PC-9 (cell line): ENCODE data around the gene FOXS1. TPM values are rescaled to one million over a fixed set of nuclear protein-coding genes. Genes with fewer than 3 reads are reported as not detected.
A peak's percentile ranks its signal among the peaks of the same experiment; 100 is the strongest.

Experiments
- BruUV-seq: library from RNA; stranded (reverse); fragments of 400-500 nt; replicated peaks from 2 replicates; lab custom pipeline; 2021; lab: Mats Ljungman, UMichigan
- CTCF ChIA-PET: fragments of 300-600 bp; sonication (Branson Sonifier 250); formaldehyde crosslinking; loops from one replicate; lab custom pipeline; 2022; ENCODE audit warnings: antibody characterized with exemption; lab: Charles Lee
- POLR2A ChIA-PET: fragments of 300-600 bp; sonication (Branson Sonifier 250); formaldehyde crosslinking; loops from one replicate; lab custom pipeline; 2022; ENCODE audit warnings: antibody characterized with exemption; ENCODE audit not compliant: unreplicated experiment; lab: Charles Lee
- DNase-seq, 2 experiments: peaks; one replicate each; pipeline versions ENCODE4 v3.0.0 to v3.0.0-alpha.2; 2015 to 2022; ENCODE audit warnings: mixed read lengths in 1 of 2
- H2AFZ ChIP-seq: fragments of 200-600 bp; sonication (generic); 2 replicates; pipeline ENCODE4 v1.8.1; 2017; ENCODE audit warnings: antibody characterized with exemption
- H3F3A ChIP-seq: fragments of 200-600 bp; sonication (generic); 2 replicates; pipeline ENCODE4 v1.8.1; 2017; ENCODE audit warnings: antibody characterized with exemption, mild to moderate bottlenecking, low read depth; ENCODE audit not compliant: insufficient read depth
- H3K27ac ChIP-seq: fragments of 200-600 bp; sonication (generic); 2 replicates; pipeline ENCODE4 v1.6.1; 2016; ENCODE audit warnings: mixed run types
- H3K27me3 ChIP-seq: fragments of 200-600 bp; sonication (generic); 2 replicates; pipeline ENCODE4 v1.6.1; 2016; ENCODE audit warnings: low read depth, mixed run types; ENCODE audit not compliant: insufficient read depth
- H3K36me3 ChIP-seq: fragments of 200-600 bp; sonication (generic); 2 replicates; pipeline ENCODE4 v1.6.1; 2016; ENCODE audit warnings: low read depth, mixed run types
- H3K4me1 ChIP-seq: fragments of 200-600 bp; sonication (generic); replicated peaks from 2 replicates; pipeline ENCODE4 v1.6.1; 2016; ENCODE audit warnings: mixed run types; ENCODE audit not compliant: insufficient read depth
- H3K4me2 ChIP-seq: fragments of 200-600 bp; sonication (generic); 2 replicates; pipeline ENCODE4 v1.6.1; 2017; ENCODE audit warnings: mixed run types
- H3K4me3 ChIP-seq: fragments of 200-600 bp; sonication (generic); 2 replicates; pipeline ENCODE4 v1.6.1; 2016; ENCODE audit warnings: mixed run types
- H3K79me2 ChIP-seq: fragments of 200-600 bp; sonication (generic); 2 replicates; pipeline ENCODE4 v1.6.1; 2017; ENCODE audit warnings: low read depth, mixed run types
- H3K9me2 ChIP-seq: fragments of 200-600 bp; sonication (generic); 2 replicates; pipeline ENCODE4 v1.8.1; 2017; ENCODE audit warnings: mild to moderate bottlenecking; ENCODE audit not compliant: insufficient read depth
- H3K9me3 ChIP-seq: fragments of 200-600 bp; sonication (generic); 2 replicates; pipeline ENCODE4 v1.8.1; 2016; ENCODE audit warnings: low read depth; ENCODE audit not compliant: insufficient read depth
- H4K20me1 ChIP-seq: fragments of 200-600 bp; sonication (generic); 2 replicates; pipeline ENCODE4 v1.8.1; 2017; ENCODE audit not compliant: insufficient read depth
- CTCF ChIP-seq: fragments of 200-600 bp; sonication (generic); conservative IDR thresholded peaks from 2 replicates; pipeline ENCODE4 v1.6.1; 2017; ENCODE audit warnings: mixed run types, antibody characterized with exemption, mild to moderate bottlenecking, moderate library complexity
- EZH2 ChIP-seq: fragments of 200-600 bp; sonication (generic); IDR thresholded peaks from 2 replicates; pipeline ENCODE4 v1.8.0; 2017; ENCODE audit warnings: antibody characterized with exemption, low read depth
- intact Hi-C: fragments of 100-400 bp; cut with micrococcal nuclease; formaldehyde crosslinking; loops from one replicate; pipeline ENCODE4 v1.10.0; 2022; ENCODE audit not compliant: unreplicated experiment
- total RNA-seq: library from RNA; stranded (reverse); gene quantifications from 2 replicates; pipeline ENCODE4 v1.2.3, GENCODE V29; 2021

The FOXS1 gene
- total RNA-seq, 1 experiment from 2014 or later, result not detected

DNA sequence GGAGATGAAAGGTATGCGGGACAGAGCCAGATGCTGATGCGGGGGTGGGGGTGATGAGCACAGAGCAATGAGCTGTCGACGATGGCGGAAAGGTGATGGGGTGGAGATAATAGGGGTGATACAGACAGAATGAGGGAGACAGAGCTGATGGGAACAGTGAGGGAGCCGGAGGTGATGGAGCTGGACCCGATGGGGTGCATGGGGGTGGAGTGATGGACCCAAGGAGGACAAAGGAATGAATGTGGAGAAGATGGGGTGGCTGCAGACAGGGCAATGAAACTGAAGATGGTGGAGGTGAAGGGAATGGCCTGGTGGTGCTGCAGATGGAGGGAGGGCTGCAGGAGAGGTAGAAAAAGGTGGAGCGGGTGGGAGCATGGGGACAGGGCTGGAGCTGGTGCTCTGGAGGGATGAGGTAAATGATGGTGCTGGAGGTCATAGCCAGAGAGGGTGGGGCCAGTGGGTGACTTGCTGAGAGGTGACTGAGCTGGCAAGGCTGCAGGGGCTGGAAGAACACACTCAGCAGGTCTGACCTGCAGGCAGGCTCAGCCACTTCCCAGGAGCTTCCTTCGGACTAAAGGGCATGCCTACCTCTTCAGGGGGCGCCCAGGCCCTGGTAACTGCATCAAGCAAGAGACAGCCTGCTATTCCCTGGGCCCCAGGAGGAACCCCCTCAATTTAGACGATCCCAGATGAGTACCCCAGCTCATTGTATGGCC, 6.0 kb upstream of the FOXS1 start:
- Histone ChIP-seq H3K27ac (no peak overlapping the region), H3K27me3 (peaks cover 51% of the 10 kb centered on the region)

GRCh38 chr20:31849306-31849930, 4.0 kb upstream of the FOXS1 start:
- Histone ChIP-seq H3K9me3 (no peaks in the 10 kb centered on the region), H3K27ac (no peak overlapping the region), H3K27me3 (peaks cover 32% of the 10 kb centered on the region), H3K36me3 (no peaks in the 10 kb centered on the region), H4K20me1 (no peaks in the 10 kb centered on the region), H3K4me1 (no peaks in the 10 kb centered on the region), H3K4me3 (no peak overlapping the region), H2AFZ (no peak overlapping the region), H3K9me2 (no peaks in the 10 kb centered on the region), H3F3A (no peaks in the 10 kb centered on the region), H3K4me2 (no peak overlapping the region), H3K79me2 (no peaks in the 10 kb centered on the region)
- ChIA-PET POLR2A (no interaction called here), CTCF (interaction anchor here (0.5 to 1.2 kb wide), 4 partner anchors 26 to 408 kb away, joined by 3 to 4 read pairs (median 4); partner anchors contain the start of gene PDRG1)
- intact Hi-C loops, result no loop called here
- TF ChIP-seq CTCF, result no peak
- no peak for TF ChIP-seq EZH2
- BruUV-seq, result no TSS peak
- DNase-seq, result peak in 1 of 2 experiments; percentile 54

More for the DNA sequence above, 6.0 kb upstream of the FOXS1 start:
- no TSS peak for BruUV-seq
- H3K4me1 ChIP-seq, result no peaks in the 10 kb centered on the region
- no peak overlapping the region for H2AFZ ChIP-seq
- intact Hi-C loops, result loop anchor here (1.0 to 2.0 kb wide), 2 partner anchors 180 to 239 kb away; no protein-coding TSS in a partner anchor
- no peaks in the 10 kb centered on the region for H4K20me1 ChIP-seq
- ChIA-PET CTCF (interaction anchor here (0.6 to 2.3 kb wide), 7 partner anchors 8 to 673 kb away, joined by 3 to 21 read pairs (median 4); partner anchors contain the start of gene PDRG1), POLR2A (interaction anchor here (0.5 to 0.6 kb wide), 2 partner anchors 28 to 472 kb away, joined by 3 to 5 read pairs; no protein-coding TSS in a partner anchor)
- no peaks in the 10 kb centered on the region for H3K9me3 ChIP-seq
- H3F3A ChIP-seq, result no peaks in the 10 kb centered on the region
- TF ChIP-seq EZH2, result no peak
- TF ChIP-seq CTCF, result no peak
- H3K36me3 ChIP-seq, result no peaks in the 10 kb centered on the region
- H3K4me3 ChIP-seq, result no peak overlapping the region
- no peaks in the 10 kb centered on the region for H3K79me2 ChIP-seq
- peak in 1 of 2 experiments; percentile 53 for DNase-seq
- H3K9me2 ChIP-seq, result no peaks in the 10 kb centered on the region
- H3K4me2 ChIP-seq, result no peak overlapping the region

DNA sequence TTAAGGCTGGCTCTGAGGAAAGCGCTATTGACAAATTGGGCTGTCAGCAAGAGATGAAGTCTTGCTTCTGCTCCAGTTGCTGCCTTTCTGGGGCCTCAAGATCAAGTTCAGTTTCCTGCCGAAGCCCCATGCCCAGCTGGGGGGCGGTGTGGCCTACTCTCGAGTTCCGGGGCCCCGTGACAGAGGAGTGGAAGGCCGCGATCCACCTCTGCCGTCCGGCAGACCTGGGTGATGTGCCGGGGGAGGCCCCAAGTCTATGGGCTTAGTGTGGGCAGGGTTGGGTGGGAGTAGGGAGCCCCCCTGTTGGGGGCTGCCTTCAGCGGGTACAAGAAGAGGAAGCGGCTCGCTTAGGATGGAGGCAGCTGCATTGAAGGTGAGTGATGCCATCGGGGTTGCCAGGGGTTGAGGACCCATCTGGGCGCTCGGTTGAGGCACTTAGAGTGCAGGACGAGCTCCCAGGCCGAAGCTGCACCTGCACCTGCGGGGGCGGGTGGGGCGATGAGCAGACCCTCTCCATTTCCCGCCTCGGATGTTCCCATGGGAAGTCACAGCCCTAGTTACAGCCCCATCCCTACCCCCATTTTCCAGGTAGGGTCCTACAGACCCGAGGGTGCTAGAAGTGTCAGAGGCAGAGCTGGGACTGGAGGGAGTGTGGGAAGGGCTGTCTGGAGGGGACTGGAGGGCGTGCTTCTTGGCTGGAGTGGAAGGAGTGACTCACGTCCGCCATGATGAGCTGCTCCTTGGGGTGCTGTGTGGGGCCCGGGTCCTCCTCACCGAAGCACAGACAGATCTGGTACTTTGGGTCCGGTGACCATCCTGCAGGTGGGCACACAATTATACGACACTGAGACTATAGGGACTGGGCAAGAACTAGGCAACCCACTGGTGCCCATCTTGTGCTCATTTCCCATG, 2.9 kb upstream of the FOXS1 start:
- Histone ChIP-seq H3K79me2 (no peaks in the 10 kb centered on the region), H3K4me3 (no peak overlapping the region), H3K9me3 (no peaks in the 10 kb centered on the region), H3K4me1 (no peaks in the 10 kb centered on the region), H3K27ac (no peak overlapping the region), H2AFZ (no peak overlapping the region), H3K36me3 (no peaks in the 10 kb centered on the region), H3K9me2 (no peaks in the 10 kb centered on the region), H3K4me2 (no peak overlapping the region), H3F3A (no peaks in the 10 kb centered on the region), H3K27me3 (peaks cover 26% of the 10 kb centered on the region), H4K20me1 (no peaks in the 10 kb centered on the region)
- DNase-seq, result no peak
- BruUV-seq, result no TSS peak
- CTCF ChIA-PET, result no interaction called here
- POLR2A ChIA-PET, result interaction anchor here (0.6 kb wide), 1 partner anchor 417 kb away, joined by 3 read pairs; no protein-coding TSS in a partner anchor
- intact Hi-C loops, result no loop called here
- TF ChIP-seq EZH2 (no peak), CTCF (no peak)
